Testis (tissue), 2 donors: ENCODE data around the gene ZWILCH.

Experiments
- CTCF ChIP-seq, 3 experiments: fragments of 450-650 bp in 2 of 3; fragments of 200-600 bp in 1 of 3; sonication (generic) in 1 of 3; IDR thresholded peaks; one replicate each; pipeline ENCODE4 v1.5.1; 2016 to 2019; ENCODE audit warnings: antibody characterized with exemption in 3 of 3, mild to moderate bottlenecking in 2 of 3, moderate library complexity in 1 of 3
- POLR2A ChIP-seq: fragments of 450-650 bp; IDR thresholded peaks from one replicate; pipeline ENCODE4 v1.6.1; 2017; ENCODE audit warnings: antibody characterized with exemption, mild to moderate bottlenecking, moderate library complexity

- TF ChIP-seq CTCF (IDR thresholded peaks at IDR 0.05) (no peak), POLR2A (no peak)
These were observed 22.6 kb upstream of the ZWILCH start for GRCh38 chr15:66482539-66482938.
